Measurements from ENCODE around the gene OPN1MW.
"Not testable (repeated sequence)": the region's sequence is repeated elsewhere in the genome, so short reads cannot be mapped to it uniquely, and the experiment has no call there.

DNA sequence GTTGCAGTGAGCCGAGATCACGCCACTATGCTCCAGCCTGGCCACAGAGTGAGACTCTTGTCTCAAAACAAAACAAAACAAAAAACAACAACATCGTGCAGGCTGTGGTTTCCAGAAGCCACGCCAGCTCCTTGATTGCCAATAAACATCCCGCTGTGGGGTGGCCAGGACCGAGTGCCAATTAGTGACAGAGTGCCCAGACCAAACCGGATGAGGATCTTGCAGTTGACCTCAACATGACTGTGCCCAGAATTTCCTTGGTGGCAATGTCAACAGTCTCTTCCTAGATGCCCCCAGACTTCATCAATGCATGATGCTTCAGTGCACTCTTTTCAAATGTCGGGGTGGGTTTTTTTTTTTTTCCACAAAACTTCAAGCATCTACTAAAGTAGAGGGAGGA, 1.4 kb downstream of the OPN1MW start:
- TF ChIP-seq, protein P1, sequence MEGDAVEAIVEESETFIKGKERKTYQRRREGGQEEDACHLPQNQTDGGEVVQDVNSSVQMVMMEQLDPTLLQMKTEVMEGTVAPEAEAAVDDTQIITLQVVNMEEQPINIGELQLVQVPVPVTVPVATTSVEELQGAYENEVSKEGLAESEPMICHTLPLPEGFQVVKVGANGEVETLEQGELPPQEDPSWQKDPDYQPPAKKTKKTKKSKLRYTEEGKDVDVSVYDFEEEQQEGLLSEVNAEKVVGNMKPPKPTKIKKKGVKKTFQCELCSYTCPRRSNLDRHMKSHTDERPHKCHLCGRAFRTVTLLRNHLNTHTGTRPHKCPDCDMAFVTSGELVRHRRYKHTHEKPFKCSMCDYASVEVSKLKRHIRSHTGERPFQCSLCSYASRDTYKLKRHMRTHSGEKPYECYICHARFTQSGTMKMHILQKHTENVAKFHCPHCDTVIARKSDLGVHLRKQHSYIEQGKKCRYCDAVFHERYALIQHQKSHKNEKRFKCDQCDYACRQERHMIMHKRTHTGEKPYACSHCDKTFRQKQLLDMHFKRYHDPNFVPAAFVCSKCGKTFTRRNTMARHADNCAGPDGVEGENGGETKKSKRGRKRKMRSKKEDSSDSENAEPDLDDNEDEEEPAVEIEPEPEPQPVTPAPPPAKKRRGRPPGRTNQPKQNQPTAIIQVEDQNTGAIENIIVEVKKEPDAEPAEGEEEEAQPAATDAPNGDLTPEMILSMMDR (IDR thresholded peaks at IDR 0.05; ENCODE audit: low read depth, low read length) = not testable (repeated sequence)
- TF ChIP-seq EZH2phosphoT487 (IDR thresholded peaks at IDR 0.05; ENCODE audit: low read depth) = not testable (repeated sequence)
